OCI-LY7 (cell line): Measurements from ENCODE around the gene CHST8. TPM values are rescaled to one million over a fixed set of nuclear protein-coding genes. Genes with fewer than 3 reads are reported as not detected.

Experiments used
- BruUV-seq: library from RNA; stranded (reverse); fragments of 400-500 nt; replicated peaks from 2 replicates; lab custom pipeline; 2021; lab: Mats Ljungman, UMichigan
- CTCF ChIA-PET: fragments of 300-600 bp; sonication (Branson Sonifier 250); formaldehyde crosslinking; loops from one replicate; lab custom pipeline; 2022; ENCODE audit warnings: antibody characterized with exemption; ENCODE audit not compliant: unreplicated experiment; lab: Charles Lee
- POLR2A ChIA-PET: fragments of 300-600 bp; sonication (Branson Sonifier 250); formaldehyde crosslinking; loops from one replicate; lab custom pipeline; 2022; ENCODE audit warnings: antibody characterized with exemption; lab: Charles Lee
- DNase-seq: peaks from one replicate; pipeline ENCODE4 v3.0.0-alpha.2; 2015; ENCODE audit warnings: low spot score
- H2AFZ ChIP-seq: fragments of 200-600 bp; sonication (generic), shearing (Covaris generic); 2 replicates; pipeline ENCODE4 v1.6.1; 2014; ENCODE audit warnings: mild to moderate bottlenecking, antibody characterized with exemption, low read length, moderate library complexity
- H3K27ac ChIP-seq: fragments of 200-600 bp; sonication (generic); 2 replicates; pipeline ENCODE4 v1.5.1; 2014; ENCODE audit warnings: mixed run types, low read depth, mild to moderate bottlenecking, moderate library complexity, low read length, inconsistent platforms; ENCODE audit not compliant: poor library complexity, severe bottlenecking
- H3K36me3 ChIP-seq: fragments of 200-600 bp; sonication (generic); 2 replicates; pipeline ENCODE4 v1.6.1; 2014; ENCODE audit warnings: mild to moderate bottlenecking, antibody characterized with exemption, low read length, moderate library complexity, mixed read lengths; ENCODE audit not compliant: insufficient read depth
- H3K4me1 ChIP-seq: fragments of 200-600 bp; sonication (generic); 2 replicates; pipeline ENCODE4 v1.5.1; 2014; ENCODE audit warnings: mild to moderate bottlenecking, low read length; ENCODE audit not compliant: insufficient read depth, poor library complexity, severe bottlenecking
- H3K4me2 ChIP-seq: fragments of 200-600 bp; sonication (generic); 2 replicates; pipeline ENCODE4 v1.6.1; 2014; ENCODE audit warnings: mild to moderate bottlenecking, low read length
- H3K4me3 ChIP-seq: fragments of 200-600 bp; sonication (generic); 2 replicates; pipeline ENCODE4 v1.5.1; 2014; ENCODE audit warnings: mild to moderate bottlenecking, low read depth, low read length; ENCODE audit not compliant: poor library complexity, severe bottlenecking
- H3K79me2 ChIP-seq: fragments of 200-600 bp; sonication (generic); 2 replicates; pipeline ENCODE4 v1.6.1; 2016; ENCODE audit warnings: low read depth, mild to moderate bottlenecking, low read length, moderate library complexity, mixed read lengths; ENCODE audit not compliant: insufficient read depth
- H3K9me2 ChIP-seq: fragments of 200-600 bp; sonication (generic); 2 replicates; pipeline ENCODE4 v1.6.1; 2016; ENCODE audit warnings: mild to moderate bottlenecking, low read length, mixed read lengths; ENCODE audit not compliant: insufficient read depth
- H3K9me3 ChIP-seq: fragments of 200-600 bp; sonication (generic); 2 replicates; pipeline ENCODE4 v1.6.1; 2014; ENCODE audit warnings: mild to moderate bottlenecking, mixed run types, low read length, mixed read lengths
- H4K20me1 ChIP-seq: fragments of 200-600 bp; sonication (generic); 2 replicates; pipeline ENCODE4 v1.6.1; 2014; ENCODE audit warnings: mild to moderate bottlenecking, antibody characterized with exemption, low read length, moderate library complexity, mixed read lengths; ENCODE audit not compliant: insufficient read depth
- CTCF ChIP-seq: fragments of 200-600 bp; sonication (generic); conservative IDR thresholded peaks from 2 replicates; pipeline ENCODE4 v1.5.1; 2014; ENCODE audit warnings: mild to moderate bottlenecking, antibody characterized with exemption, low read length, moderate library complexity, mixed read lengths
- EZH2phosphoT487 ChIP-seq: fragments of 200-600 bp; sonication (generic); IDR thresholded peaks from 2 replicates; pipeline ENCODE4 v1.6.1; 2018; ENCODE audit warnings: low read depth, borderline replicate concordance, mild to moderate bottlenecking, mixed run types, antibody characterized with exemption, low read length, moderate library complexity, mixed read lengths
- intact Hi-C: fragments of 100-400 bp; cut with micrococcal nuclease; formaldehyde crosslinking; loops from one replicate; pipeline ENCODE4 v1.10.0; 2022; ENCODE audit not compliant: unreplicated experiment
- total RNA-seq, 2 experiments: library from RNA; depleted of rRNA in 1 of 2; stranded (reverse); fragments of >200 nt in 1 of 2; shearing (Covaris generic) in 1 of 2; gene quantifications; 2 replicates each; pipeline ENCODE4 v1.2.3, GENCODE V29; 2014 to 2022

The CHST8 gene
- total RNA-seq, 2 experiments from 2014 or later = not detected

GRCh38 chr19:33684538-33685232 is 62.9 kb downstream of the CHST8 start:
- intact Hi-C loops = no loop called here
- no peak overlapping the region for H3K4me2 ChIP-seq
- no peak overlapping the region for H3K27ac ChIP-seq
- no peak for TF ChIP-seq EZH2phosphoT487
- TF ChIP-seq CTCF = no peak
- no peaks in the 10 kb centered on the region for H3K4me1 ChIP-seq
- ChIA-PET CTCF (no interaction called here), POLR2A (no interaction called here)
- no peaks in the 10 kb centered on the region for H3K9me2 ChIP-seq
- BruUV-seq = no TSS peak
- H2AFZ ChIP-seq = no peak overlapping the region
- no peaks in the 10 kb centered on the region for H4K20me1 ChIP-seq
- DNase-seq = no peak
- H3K36me3 ChIP-seq = no peaks in the 10 kb centered on the region
- no peaks in the 10 kb centered on the region for H3K9me3 ChIP-seq
- no peaks in the 10 kb centered on the region for H3K79me2 ChIP-seq
- H3K4me3 ChIP-seq = no peak overlapping the region

GRCh38 chr19:33685541-33685940 is 63.8 kb downstream of the CHST8 start:
- no peak overlapping the region for H3K27ac ChIP-seq
- H3K9me3 ChIP-seq = no peaks in the 10 kb centered on the region
- intact Hi-C loops = no loop called here
- CTCF ChIA-PET = no interaction called here
- no peak for DNase-seq
- no peaks in the 10 kb centered on the region for H3K36me3 ChIP-seq
- no peaks in the 10 kb centered on the region for H4K20me1 ChIP-seq
- POLR2A ChIA-PET = no interaction called here
- TF ChIP-seq CTCF = no peak
- BruUV-seq = no TSS peak
- H2AFZ ChIP-seq = no peak overlapping the region
- H3K4me3 ChIP-seq = no peak overlapping the region
- no peaks in the 10 kb centered on the region for H3K79me2 ChIP-seq
- no peaks in the 10 kb centered on the region for H3K9me2 ChIP-seq
- no peak overlapping the region for H3K4me2 ChIP-seq
- no peaks in the 10 kb centered on the region for H3K4me1 ChIP-seq

- no peaks in the 10 kb centered on the region for H3K36me3 ChIP-seq
- no TSS peak for BruUV-seq
- H3K9me3 ChIP-seq = no peaks in the 10 kb centered on the region
- POLR2A ChIA-PET = no interaction called here
- no peak overlapping the region for H3K4me3 ChIP-seq
- no peaks in the 10 kb centered on the region for H3K79me2 ChIP-seq
- no peak overlapping the region for H3K27ac ChIP-seq
- H3K9me2 ChIP-seq = no peaks in the 10 kb centered on the region
- CTCF ChIA-PET = no interaction called here
- H3K4me1 ChIP-seq = no peaks in the 10 kb centered on the region
- no peak overlapping the region for H3K4me2 ChIP-seq
- intact Hi-C loops = no loop called here
- no peaks in the 10 kb centered on the region for H4K20me1 ChIP-seq
- no peak for DNase-seq
- no peak overlapping the region for H2AFZ ChIP-seq
- no peak for TF ChIP-seq EZH2phosphoT487
These were observed 64.5 kb downstream of the CHST8 start for GRCh38 chr19:33686262-33686661.
